HEK293 (cell line): ENCODE results near the gene TAF1A.

ENCODE experiments used
- GLI4 ChIP-seq: fragments of 450-650 bp; formaldehyde crosslinking; IDR thresholded peaks from 2 replicates; pipeline ENCODE4 v1.5.1; 2016; ENCODE audit warnings: missing biosample characterization, missing genetic modification characterization
- HOXD13 ChIP-seq: sonication (generic); formaldehyde crosslinking; IDR thresholded peaks from 2 replicates; pipeline ENCODE4 v1.8.0; 2022; ENCODE audit warnings: missing genetic modification reagents, borderline replicate concordance
- KLF10 ChIP-seq: fragments of 450-650 bp; IDR thresholded peaks from 2 replicates; pipeline ENCODE4 v1.5.1; 2018; ENCODE audit warnings: missing biosample characterization, mild to moderate bottlenecking, missing genetic modification characterization
- MYNN ChIP-seq: fragments of 450-650 bp; formaldehyde crosslinking; IDR thresholded peaks from 2 replicates; pipeline ENCODE4 v1.5.1; 2016; ENCODE audit warnings: missing biosample characterization, missing genetic modification characterization, borderline replicate concordance
- PRDM1 ChIP-seq: fragments of 450-650 bp; formaldehyde crosslinking; IDR thresholded peaks from 2 replicates; pipeline ENCODE4; 2016; ENCODE audit warnings: missing biosample characterization, missing genetic modification characterization
- PRDM2 ChIP-seq: fragments of 450-650 bp; formaldehyde crosslinking; IDR thresholded peaks from 2 replicates; pipeline ENCODE4 v1.5.1; 2016; ENCODE audit warnings: missing biosample characterization, missing genetic modification characterization, borderline replicate concordance
- RBAK ChIP-seq: fragments of 450-650 bp; formaldehyde crosslinking; IDR thresholded peaks from 2 replicates; pipeline ENCODE4 v1.5.1; 2016; ENCODE audit warnings: missing biosample characterization, missing genetic modification characterization
- SP3 ChIP-seq: fragments of 450-650 bp; formaldehyde crosslinking; IDR thresholded peaks from 2 replicates; pipeline ENCODE4 v1.5.1; 2016; ENCODE audit warnings: missing biosample characterization, missing genetic modification characterization
- SP7 ChIP-seq: fragments of 450-650 bp; formaldehyde crosslinking; IDR thresholded peaks from 2 replicates; pipeline ENCODE4 v1.5.1; 2016; ENCODE audit warnings: missing biosample characterization, missing genetic modification characterization
- ZBTB11 ChIP-seq: fragments of 450-650 bp; formaldehyde crosslinking; conservative IDR thresholded peaks from 2 replicates; pipeline ENCODE4 v1.5.1; 2016; ENCODE audit warnings: low read depth, missing biosample characterization, missing genetic modification characterization
- ZBTB17 ChIP-seq: fragments of 450-650 bp; formaldehyde crosslinking; IDR thresholded peaks from 2 replicates; pipeline ENCODE4 v1.5.1; 2016; ENCODE audit warnings: missing biosample characterization, missing genetic modification characterization
- ZEB2 ChIP-seq: fragments of 450-650 bp; formaldehyde crosslinking; IDR thresholded peaks from 2 replicates; pipeline ENCODE4 v1.5.1; 2016; ENCODE audit warnings: missing biosample characterization, missing genetic modification characterization
- ZNF138 ChIP-seq: fragments of 450-650 bp; formaldehyde crosslinking; IDR thresholded peaks from 2 replicates; pipeline ENCODE4 v1.5.1; 2016; ENCODE audit warnings: missing biosample characterization, missing genetic modification characterization, borderline replicate concordance
- ZNF148 ChIP-seq: fragments of 450-650 bp; formaldehyde crosslinking; IDR thresholded peaks from 2 replicates; pipeline ENCODE4 v1.5.0; 2017; ENCODE audit warnings: missing biosample characterization, missing genetic modification characterization, borderline replicate concordance
- ZNF155 ChIP-seq: fragments of 450-650 bp; formaldehyde crosslinking; IDR thresholded peaks from 2 replicates; pipeline ENCODE4 v1.5.1; 2016; ENCODE audit warnings: missing biosample characterization, missing genetic modification characterization
- ZNF211 ChIP-seq: fragments of 450-650 bp; formaldehyde crosslinking; IDR thresholded peaks from 2 replicates; pipeline ENCODE4 v1.5.1; 2016; ENCODE audit warnings: low read depth, missing biosample characterization, missing genetic modification characterization
- ZNF214 ChIP-seq: fragments of 450-650 bp; formaldehyde crosslinking; IDR thresholded peaks from 2 replicates; pipeline ENCODE4 v1.5.1; 2017; ENCODE audit warnings: missing biosample characterization, mild to moderate bottlenecking, missing genetic modification characterization, borderline replicate concordance
- ZNF221 ChIP-seq: fragments of 450-650 bp; formaldehyde crosslinking; IDR thresholded peaks from 2 replicates; pipeline ENCODE4 v1.5.1; 2017; ENCODE audit warnings: missing biosample characterization, missing genetic modification characterization, borderline replicate concordance
- ZNF366 ChIP-seq: fragments of 450-650 bp; formaldehyde crosslinking; conservative IDR thresholded peaks from 2 replicates; pipeline ENCODE4 v1.5.1; 2016; ENCODE audit warnings: missing biosample characterization, missing genetic modification characterization
- ZNF398 ChIP-seq: fragments of 450-650 bp; formaldehyde crosslinking; IDR thresholded peaks from 2 replicates; pipeline ENCODE4 v1.5.1; 2017; ENCODE audit warnings: missing biosample characterization, missing genetic modification characterization
- ZNF510 ChIP-seq: fragments of 450-650 bp; formaldehyde crosslinking; IDR thresholded peaks from 2 replicates; pipeline ENCODE4 v1.5.1; 2018; ENCODE audit warnings: mild to moderate bottlenecking, missing genetic modification characterization, missing biosample characterization; ENCODE audit not compliant: insufficient replicate concordance
- ZNF571 ChIP-seq: fragments of 450-650 bp; formaldehyde crosslinking; IDR thresholded peaks from 2 replicates; pipeline ENCODE4 v1.5.0; 2017; ENCODE audit warnings: missing biosample characterization, missing genetic modification characterization
- ZNF600 ChIP-seq: fragments of 450-650 bp; formaldehyde crosslinking; IDR thresholded peaks from 2 replicates; pipeline ENCODE4 v1.5.1; 2016; ENCODE audit warnings: missing biosample characterization, missing genetic modification characterization
- ZNF664 ChIP-seq: fragments of 450-650 bp; formaldehyde crosslinking; IDR thresholded peaks from 2 replicates; pipeline ENCODE4 v1.5.1; 2016; ENCODE audit warnings: missing biosample characterization, missing genetic modification characterization
- ZNF701 ChIP-seq: fragments of 450-650 bp; formaldehyde crosslinking; IDR thresholded peaks from 2 replicates; pipeline ENCODE4 v1.5.1; 2016; ENCODE audit warnings: missing biosample characterization, missing genetic modification characterization
- ZNF76 ChIP-seq: fragments of 450-650 bp; formaldehyde crosslinking; IDR thresholded peaks from 2 replicates; pipeline ENCODE4; 2016; ENCODE audit warnings: low read depth, missing biosample characterization, missing genetic modification characterization, borderline replicate concordance
- ZNF776 ChIP-seq: fragments of 450-650 bp; formaldehyde crosslinking; IDR thresholded peaks from 2 replicates; pipeline ENCODE4 v1.5.0; 2017; ENCODE audit warnings: missing biosample characterization, missing genetic modification characterization, borderline replicate concordance

Gene TAF1A

GRCh38 chr1:222582099-222582774 is 7.5 kb downstream of the TAF1A start (continued):
- TF ChIP-seq SP3 (tag by site-specific recombination), result peak; percentile 62
- TF ChIP-seq ZNF138 (tag by site-specific recombination), result no peak
- no peak for TF ChIP-seq ZNF510
- 0 out of 2 replicates have a peak, but pooled peaks have one; percentile 26 for TF ChIP-seq SP7 (tag by site-specific recombination)
- no peak for TF ChIP-seq ZNF221 (tag by site-specific recombination)
- TF ChIP-seq MYNN, result no peak
- no peak for TF ChIP-seq GLI4 (tag by site-specific recombination)
- TF ChIP-seq ZBTB17, result 0 out of 2 replicates have a peak, but pooled peaks have one; percentile 15
- TF ChIP-seq ZNF776 (tag by site-specific recombination), result no peak
- TF ChIP-seq ZBTB11 (tag by site-specific recombination), result no peak
- no peak for TF ChIP-seq ZNF214 (tag by site-specific recombination)
- no peak for TF ChIP-seq RBAK (tag by site-specific recombination)
- TF ChIP-seq ZNF664 (tag by site-specific recombination), result no peak
- TF ChIP-seq ZNF701, result no peak
- no peak for TF ChIP-seq ZNF398 (tag by site-specific recombination)
- TF ChIP-seq ZNF571 (tag by site-specific recombination), result no peak
- TF ChIP-seq ZEB2 (tag by site-specific recombination), result peak; percentile 43; the same call in 1 of the 2 replicates
- TF ChIP-seq ZNF155, result no peak
- TF ChIP-seq PRDM1 (tag by site-specific recombination), result peak; percentile 74
- peak; percentile 26; the same call in 1 of the 2 replicates for TF ChIP-seq KLF10
- no peak for TF ChIP-seq HOXD13 (CRISPR knock-in tag)
- peak; percentile 72 for TF ChIP-seq ZNF366 (tag by site-specific recombination)
- no peak for TF ChIP-seq ZNF600 (tag by site-specific recombination)
- TF ChIP-seq PRDM2 (tag by site-specific recombination), result no peak
- TF ChIP-seq ZNF148 (tag by site-specific recombination), result no peak
- no peak for TF ChIP-seq ZNF76 (tag by site-specific recombination)
- no peak for TF ChIP-seq ZNF211 (tag by site-specific recombination)
